Measurements from ENCODE around the gene OPCML. TPM values are rescaled to one million over a fixed set of nuclear protein-coding genes. Genes with fewer than 3 reads are reported as not detected.

OPCML gene
- total RNA-seq, 1 experiment from 2014 or later: 0.94 TPM

GRCh38 chr11:132379540-132379939 lies 1152.8 kb downstream of the OPCML start:
- no peak overlapping the region for H2BK5ac ChIP-seq (ENCODE audit: insufficient read length, low read length)
- H3K23me2 ChIP-seq (ENCODE audit: insufficient read length, low read depth, low read length, poor library complexity, severe bottlenecking): no peaks in the 10 kb centered on the region
- no peaks in the 10 kb centered on the region for H3K27me3 ChIP-seq (ENCODE audit: insufficient read depth, low read length)
- H3K27me3 Mint-ChIP-seq (ENCODE audit: low read depth): peaks cover 1% of the 10 kb centered on the region
- H2AFZ ChIP-seq (ENCODE audit: low read length): no peak overlapping the region
- WGBS (ENCODE audit: extremely low coverage, insufficient read length, low lambda C conversion rate): no CpG with 5 or more reads among the region's 3 CpGs
- no peak overlapping the region for H2BK20ac ChIP-seq (ENCODE audit: low read depth, low read length, poor library complexity, severe bottlenecking)
- H3K27ac ChIP-seq (ENCODE audit: insufficient read length, low read depth, low read length): no peak overlapping the region
- H3K79me2 ChIP-seq (ENCODE audit: insufficient read depth, low read length): no peaks in the 10 kb centered on the region
- H3K4me1 Mint-ChIP-seq: no peaks in the 10 kb centered on the region
- no peak overlapping the region for H3K9ac ChIP-seq (ENCODE audit: extremely low read depth, insufficient read length, low read length)
- no peaks in the 10 kb centered on the region for H3K9me3 ChIP-seq (ENCODE audit: control insufficient read depth, low read depth, low read length)
- no peak overlapping the region for H4K8ac ChIP-seq (replicated peaks; ENCODE audit: insufficient read length, low read depth, low read length)
- no peak overlapping the region for H4K5ac ChIP-seq (ENCODE audit: insufficient read length, low read depth, low read length)
- H2BK12ac ChIP-seq (ENCODE audit: insufficient read length, low read depth, low read length): no peak overlapping the region
- no peak overlapping the region for H3K56ac ChIP-seq (ENCODE audit: insufficient read length, low read depth, low read length)
- no peak overlapping the region for H3K14ac ChIP-seq (ENCODE audit: insufficient read depth, low read length)
- no peak overlapping the region for H3K4ac ChIP-seq (ENCODE audit: low read depth, low read length)
- no peak overlapping the region for H3K27ac Mint-ChIP-seq
- peaks cover 6 to 28% (median 12%) of the 10 kb centered on the region in 3 experiments for H3K36me3 Mint-ChIP-seq (ENCODE audit: insufficient read depth in 1 of 3, low read depth in 3 of 3)
- H3K79me1 ChIP-seq (ENCODE audit: insufficient read depth, low read depth, low read length, poor library complexity, severe bottlenecking): no peaks in the 10 kb centered on the region
- no peaks in the 10 kb centered on the region for H4K20me1 ChIP-seq (ENCODE audit: control insufficient read depth, insufficient read depth, insufficient read length)
- H3K4me2 ChIP-seq (ENCODE audit: insufficient read depth, insufficient read length, low read length): no peak overlapping the region
- H3T11ph ChIP-seq (ENCODE audit: low read length): no peak overlapping the region
- no peaks in the 10 kb centered on the region for H3K4me1 ChIP-seq (ENCODE audit: insufficient read depth, low read length)
- H4K91ac ChIP-seq (ENCODE audit: insufficient read length, low read depth, low read length): no peak overlapping the region
- DNase-seq: no peak
- no peak for TF ChIP-seq CTCF (conservative IDR thresholded peaks at IDR 0.05)
- peaks cover 33 to 35% of the 10 kb centered on the region in 2 experiments for H3K9me3 Mint-ChIP-seq
- no peak overlapping the region for H3K4me3 Mint-ChIP-seq
- no peak overlapping the region for H3K18ac ChIP-seq (ENCODE audit: insufficient read length, low read depth, low read length)
- H3K23ac ChIP-seq (ENCODE audit: insufficient read length, low read depth, low read length): no peak overlapping the region
- no peak overlapping the region for H2BK120ac ChIP-seq (ENCODE audit: low read depth, low read length, poor library complexity, severe bottlenecking)
- H2BK15ac ChIP-seq (ENCODE audit: low read depth, low read length): no peak overlapping the region
- no peak overlapping the region for H2AK5ac ChIP-seq (ENCODE audit: insufficient read length, low read length)

Measured in H9 (cell line).